Measurements from ENCODE around the gene EXOC3L4.

EXOC3L4 gene

DNA sequence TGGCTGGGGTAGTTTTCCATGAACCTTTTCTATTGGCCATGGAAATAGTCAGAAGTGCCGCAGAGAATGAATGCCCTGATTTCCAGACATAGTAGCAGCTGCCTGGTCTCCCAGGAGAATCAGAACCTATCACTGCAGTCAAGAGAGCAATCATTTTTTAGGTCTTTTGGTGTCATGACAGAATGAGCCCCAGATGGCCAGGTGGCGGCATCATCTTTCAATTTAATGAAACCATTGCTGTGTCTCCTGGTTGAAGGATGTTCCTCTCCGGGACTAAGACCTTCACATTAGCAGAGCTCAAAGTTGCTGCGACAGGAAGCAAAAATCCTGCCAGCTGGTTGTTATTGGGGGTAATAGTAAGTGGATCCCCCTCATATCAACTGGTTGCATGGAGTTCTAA, 47.5 kb downstream of the EXOC3L4 start:
- TF ChIP-seq, protein P1, sequence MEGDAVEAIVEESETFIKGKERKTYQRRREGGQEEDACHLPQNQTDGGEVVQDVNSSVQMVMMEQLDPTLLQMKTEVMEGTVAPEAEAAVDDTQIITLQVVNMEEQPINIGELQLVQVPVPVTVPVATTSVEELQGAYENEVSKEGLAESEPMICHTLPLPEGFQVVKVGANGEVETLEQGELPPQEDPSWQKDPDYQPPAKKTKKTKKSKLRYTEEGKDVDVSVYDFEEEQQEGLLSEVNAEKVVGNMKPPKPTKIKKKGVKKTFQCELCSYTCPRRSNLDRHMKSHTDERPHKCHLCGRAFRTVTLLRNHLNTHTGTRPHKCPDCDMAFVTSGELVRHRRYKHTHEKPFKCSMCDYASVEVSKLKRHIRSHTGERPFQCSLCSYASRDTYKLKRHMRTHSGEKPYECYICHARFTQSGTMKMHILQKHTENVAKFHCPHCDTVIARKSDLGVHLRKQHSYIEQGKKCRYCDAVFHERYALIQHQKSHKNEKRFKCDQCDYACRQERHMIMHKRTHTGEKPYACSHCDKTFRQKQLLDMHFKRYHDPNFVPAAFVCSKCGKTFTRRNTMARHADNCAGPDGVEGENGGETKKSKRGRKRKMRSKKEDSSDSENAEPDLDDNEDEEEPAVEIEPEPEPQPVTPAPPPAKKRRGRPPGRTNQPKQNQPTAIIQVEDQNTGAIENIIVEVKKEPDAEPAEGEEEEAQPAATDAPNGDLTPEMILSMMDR (IDR thresholded peaks at IDR 0.05; ENCODE audit: low read depth, low read length) = no peak
- in situ Hi-C loops (cut with HindIII; ENCODE audit: low sequenced_read_pairs) = no loop called here
- no peak overlapping the region for H3K4me3 ChIP-seq (ENCODE audit: low read depth, low read length)
- DNase-seq (ENCODE audit: low read depth, low spot score) = no peak

DNA sequence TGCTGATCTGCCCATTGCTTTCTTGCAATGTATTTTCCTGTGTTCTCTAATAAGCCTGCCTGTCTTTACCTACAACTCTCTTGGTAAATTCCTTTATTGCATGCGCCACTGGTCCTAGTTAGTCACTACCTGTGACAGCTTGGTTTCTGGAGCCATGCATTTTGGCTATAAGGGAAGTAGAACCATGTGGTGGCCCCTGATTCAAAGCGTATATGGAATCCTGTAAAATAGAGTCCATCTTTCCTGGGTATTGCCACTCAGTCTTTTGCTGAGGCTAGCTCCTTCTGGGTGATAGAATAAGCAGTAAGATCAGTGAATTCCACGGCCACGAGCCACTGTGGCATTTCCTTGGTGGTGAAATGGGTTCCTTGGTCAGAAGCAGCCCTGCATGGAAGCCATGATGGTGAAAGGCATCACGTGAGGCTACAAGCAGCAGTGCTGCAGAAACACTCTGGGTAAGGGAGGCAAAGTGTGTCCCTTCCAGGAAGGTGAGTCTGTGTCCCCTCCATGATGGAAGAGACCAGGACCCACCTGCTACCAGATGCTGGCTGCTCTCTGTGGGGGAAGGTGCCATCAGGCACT, 48.3 kb downstream of the EXOC3L4 start:
- DNase-seq (ENCODE audit: low read depth, low spot score) = no peak
- in situ Hi-C loops (cut with HindIII; ENCODE audit: low sequenced_read_pairs) = no loop called here
- TF ChIP-seq, protein P1 (IDR thresholded peaks at IDR 0.05; ENCODE audit: low read depth, low read length) = no peak
- H3K4me3 ChIP-seq (ENCODE audit: low read depth, low read length) = no peak overlapping the region

- in situ Hi-C loops (cut with HindIII; ENCODE audit: low sequenced_read_pairs) = no loop called here
- no peak overlapping the region for H3K4me3 ChIP-seq (ENCODE audit: low read depth, low read length)
- TF ChIP-seq, protein P1 (IDR thresholded peaks at IDR 0.05; ENCODE audit: low read depth, low read length) = no peak
- DNase-seq (ENCODE audit: low read depth, low spot score) = no peak
These were observed 49.0 kb downstream of the EXOC3L4 start for GRCh38 chr14:103143506-103143905.

- DNase-seq (ENCODE audit: low read depth, low spot score) = no peak
- TF ChIP-seq, protein P1 (IDR thresholded peaks at IDR 0.05; ENCODE audit: low read depth, low read length) = no peak
- H3K4me3 ChIP-seq (ENCODE audit: low read depth, low read length) = no peak overlapping the region
- in situ Hi-C loops (cut with HindIII; ENCODE audit: low sequenced_read_pairs) = no loop called here
These were observed 49.6 kb downstream of the EXOC3L4 start for GRCh38 chr14:103144085-103144484.

GRCh38 chr14:103146141-103146709, 51.7 kb downstream of the EXOC3L4 start:
- in situ Hi-C loops (cut with HindIII; ENCODE audit: low sequenced_read_pairs) = no loop called here
- TF ChIP-seq, protein P1 (IDR thresholded peaks at IDR 0.05; ENCODE audit: low read depth, low read length) = no peak
- DNase-seq (ENCODE audit: low read depth, low spot score) = no peak
- no peak overlapping the region for H3K4me3 ChIP-seq (ENCODE audit: low read depth, low read length)

- no peak overlapping the region for H3K4me3 ChIP-seq (ENCODE audit: low read depth, low read length)
- TF ChIP-seq, protein P1 (IDR thresholded peaks at IDR 0.05; ENCODE audit: low read depth, low read length) = no peak
- DNase-seq (ENCODE audit: low read depth, low spot score) = no peak
- in situ Hi-C loops (cut with HindIII; ENCODE audit: low sequenced_read_pairs) = no loop called here
These were observed 55.1 kb downstream of the EXOC3L4 start for GRCh38 chr14:103149351-103150237.

Data from astrocyte of the spinal cord (primary cell).